ENCODE data around the gene CLNS1A. TPM values are rescaled to one million over a fixed set of nuclear protein-coding genes. Genes with fewer than 3 reads are reported as not detected.

The CLNS1A gene
- total RNA-seq, 4 donors from 2014 or later, result 87.9 to 177 (median 114) TPM

DNA sequence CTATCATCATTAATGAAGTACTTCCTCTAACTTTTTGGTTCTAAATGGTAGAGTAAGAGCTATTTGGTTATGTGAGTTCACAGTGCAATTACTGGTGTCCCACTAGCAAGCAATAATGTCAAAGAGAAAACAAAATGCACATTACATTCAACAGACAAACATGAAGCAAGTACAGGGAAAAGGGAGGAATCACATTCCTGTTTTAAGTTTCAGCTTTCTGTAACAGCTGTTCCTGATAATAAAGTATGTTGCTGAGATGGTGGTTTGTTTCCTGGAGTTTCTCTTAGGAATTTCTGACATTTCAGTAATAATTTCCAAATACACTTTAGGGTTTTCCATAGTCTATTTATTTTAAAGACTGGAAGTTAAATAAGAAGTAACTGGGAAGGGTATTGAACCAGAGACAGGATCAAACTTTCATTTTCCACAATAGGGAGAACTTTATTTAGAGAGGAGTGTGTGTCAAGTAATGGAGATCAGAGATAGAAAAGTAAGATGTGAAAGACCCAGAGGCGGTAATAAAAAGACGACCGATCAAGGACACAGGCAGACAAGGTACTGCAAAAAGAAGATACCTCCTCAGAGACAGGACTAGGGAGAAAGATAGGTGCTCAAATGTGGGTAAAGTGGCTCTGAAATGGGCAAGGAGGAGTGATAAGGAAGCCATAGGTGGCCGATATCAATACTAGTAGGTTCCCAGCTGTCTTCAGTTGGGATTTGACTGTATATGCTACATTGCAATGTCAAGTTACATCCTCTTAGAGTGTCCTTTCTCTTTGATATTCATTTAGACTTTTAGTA, 20.8 kb upstream of the CLNS1A start:
- H3K27ac ChIP-seq, result no peak overlapping the region
- H3K4me1 ChIP-seq, result no peaks in the 10 kb centered on the region
- H3K4me3 ChIP-seq, result no peak overlapping the region
- H3K27me3 ChIP-seq, result no peaks in the 10 kb centered on the region
- TF ChIP-seq, protein P1, sequence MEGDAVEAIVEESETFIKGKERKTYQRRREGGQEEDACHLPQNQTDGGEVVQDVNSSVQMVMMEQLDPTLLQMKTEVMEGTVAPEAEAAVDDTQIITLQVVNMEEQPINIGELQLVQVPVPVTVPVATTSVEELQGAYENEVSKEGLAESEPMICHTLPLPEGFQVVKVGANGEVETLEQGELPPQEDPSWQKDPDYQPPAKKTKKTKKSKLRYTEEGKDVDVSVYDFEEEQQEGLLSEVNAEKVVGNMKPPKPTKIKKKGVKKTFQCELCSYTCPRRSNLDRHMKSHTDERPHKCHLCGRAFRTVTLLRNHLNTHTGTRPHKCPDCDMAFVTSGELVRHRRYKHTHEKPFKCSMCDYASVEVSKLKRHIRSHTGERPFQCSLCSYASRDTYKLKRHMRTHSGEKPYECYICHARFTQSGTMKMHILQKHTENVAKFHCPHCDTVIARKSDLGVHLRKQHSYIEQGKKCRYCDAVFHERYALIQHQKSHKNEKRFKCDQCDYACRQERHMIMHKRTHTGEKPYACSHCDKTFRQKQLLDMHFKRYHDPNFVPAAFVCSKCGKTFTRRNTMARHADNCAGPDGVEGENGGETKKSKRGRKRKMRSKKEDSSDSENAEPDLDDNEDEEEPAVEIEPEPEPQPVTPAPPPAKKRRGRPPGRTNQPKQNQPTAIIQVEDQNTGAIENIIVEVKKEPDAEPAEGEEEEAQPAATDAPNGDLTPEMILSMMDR (IDR thresholded peaks at IDR 0.05), result no peak
- TF ChIP-seq POLR2A (IDR thresholded peaks at IDR 0.05), result no peak
- H3K36me3 ChIP-seq, result no peaks in the 10 kb centered on the region
- H3K9me3 ChIP-seq, result no peaks in the 10 kb centered on the region
- intact Hi-C loops (cut with DNase I; ENCODE audit: low total_unique reads), result no loop called here
- no peak for DNase-seq

DNA sequence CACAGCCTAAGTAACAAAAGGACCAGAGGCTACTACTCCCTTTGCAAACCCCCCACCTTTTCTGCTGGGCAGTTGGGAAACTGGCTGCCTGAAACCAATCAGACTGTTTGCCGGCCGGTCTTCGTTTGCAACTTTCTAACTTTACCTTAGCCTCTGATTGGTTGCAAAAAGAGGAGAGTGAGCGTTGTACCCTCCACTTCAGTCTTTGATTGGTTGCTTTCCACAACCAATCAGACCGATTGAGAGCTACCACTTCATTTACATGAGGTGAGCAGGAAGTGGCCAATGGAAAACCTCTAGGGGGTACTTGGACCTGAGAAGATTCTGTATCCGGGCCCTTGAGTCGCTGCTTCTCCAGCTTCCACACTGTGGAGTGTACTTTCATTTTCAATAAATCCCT, 18.8 kb upstream of the CLNS1A start:
- no peaks in the 10 kb centered on the region for H3K27me3 ChIP-seq
- intact Hi-C loops (cut with DNase I; ENCODE audit: low total_unique reads), result no loop called here
- TF ChIP-seq, protein P1 (IDR thresholded peaks at IDR 0.05), result no peak
- no peak for TF ChIP-seq POLR2A (IDR thresholded peaks at IDR 0.05)
- H3K4me1 ChIP-seq, result no peaks in the 10 kb centered on the region
- H3K36me3 ChIP-seq, result no peaks in the 10 kb centered on the region
- no peaks in the 10 kb centered on the region for H3K9me3 ChIP-seq
- DNase-seq, result no peak
- H3K4me3 ChIP-seq, result no peak overlapping the region
- H3K27ac ChIP-seq, result no peak overlapping the region

GRCh38 chr11:77654770-77655434, 17.3 kb upstream of the CLNS1A start:
- Histone ChIP-seq H3K4me3 (no peak overlapping the region), H3K4me1 (no peaks in the 10 kb centered on the region), H3K9me3 (no peaks in the 10 kb centered on the region), H3K27ac (no peak overlapping the region), H3K36me3 (no peaks in the 10 kb centered on the region), H3K27me3 (no peaks in the 10 kb centered on the region)
- no peak for DNase-seq
- intact Hi-C loops (cut with DNase I; ENCODE audit: low total_unique reads), result no loop called here
- no peak for TF ChIP-seq POLR2A (IDR thresholded peaks at IDR 0.05)
- TF ChIP-seq, protein P1 (IDR thresholded peaks at IDR 0.05), result no peak

DNA sequence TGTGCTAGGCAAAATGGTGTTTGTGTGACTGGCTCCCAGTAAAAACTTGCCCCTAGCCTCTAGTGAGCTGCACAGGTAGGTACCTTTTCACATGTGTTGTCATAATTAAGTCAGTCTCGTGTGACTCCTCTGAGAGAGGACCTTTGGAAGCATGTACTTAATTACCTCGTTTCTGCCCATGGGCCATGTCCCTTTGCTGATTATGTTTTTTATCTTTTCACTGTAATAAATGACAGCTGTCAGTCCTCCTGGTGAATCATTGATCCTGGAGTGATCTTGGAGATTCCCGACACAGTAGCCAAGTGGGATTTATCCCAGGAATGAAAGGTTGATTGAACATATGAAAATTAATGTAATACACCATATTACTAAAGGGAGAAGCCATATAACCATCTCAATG, 12.5 kb upstream of the CLNS1A start:
- H3K27ac ChIP-seq, result no peak overlapping the region
- no peaks in the 10 kb centered on the region for H3K4me1 ChIP-seq
- H3K4me3 ChIP-seq, result no peak overlapping the region
- intact Hi-C loops (cut with DNase I; ENCODE audit: low total_unique reads), result no loop called here
- no peaks in the 10 kb centered on the region for H3K27me3 ChIP-seq
- H3K36me3 ChIP-seq, result no peaks in the 10 kb centered on the region
- TF ChIP-seq POLR2A (IDR thresholded peaks at IDR 0.05), result no peak
- TF ChIP-seq, protein P1 (IDR thresholded peaks at IDR 0.05), result no peak
- H3K9me3 ChIP-seq, result no peaks in the 10 kb centered on the region
- DNase-seq, result no peak

DNA sequence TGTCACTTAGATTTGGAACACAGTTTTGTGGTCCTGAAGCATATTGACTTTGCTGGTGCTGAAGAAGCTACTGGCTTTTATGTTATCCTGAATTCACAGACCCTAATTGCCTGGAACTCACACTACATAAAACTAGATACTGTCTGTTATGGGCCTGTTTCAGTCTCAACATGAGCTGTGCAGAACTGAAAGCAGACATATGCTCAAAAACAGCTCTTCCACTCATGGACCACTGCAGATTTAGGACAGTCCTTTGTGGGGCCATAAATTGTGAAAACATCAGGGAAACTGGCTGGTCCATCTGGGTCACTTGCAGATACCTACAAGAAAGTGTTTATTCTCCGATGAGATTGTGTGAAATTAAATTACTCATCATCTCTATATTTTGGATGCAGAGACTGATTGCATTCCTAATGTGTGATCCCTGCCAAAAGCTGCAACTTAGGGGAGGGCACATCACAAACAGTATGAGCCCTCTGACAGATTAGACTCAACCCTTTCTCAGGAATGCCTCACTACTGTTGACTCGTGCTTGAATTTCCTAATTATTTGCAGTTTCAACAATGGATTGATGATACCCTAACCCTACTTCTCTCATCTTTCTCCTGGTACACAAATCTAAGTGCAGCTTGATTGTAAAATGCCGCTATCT, 10.2 kb upstream of the CLNS1A start:
- DNase-seq, result no peak
- no peaks in the 10 kb centered on the region for H3K36me3 ChIP-seq
- H3K4me3 ChIP-seq, result no peak overlapping the region
- no peaks in the 10 kb centered on the region for H3K9me3 ChIP-seq
- intact Hi-C loops (cut with DNase I; ENCODE audit: low total_unique reads), result no loop called here
- no peaks in the 10 kb centered on the region for H3K27me3 ChIP-seq
- no peak overlapping the region for H3K27ac ChIP-seq
- TF ChIP-seq, protein P1 (IDR thresholded peaks at IDR 0.05), result no peak
- TF ChIP-seq POLR2A (IDR thresholded peaks at IDR 0.05), result no peak
- H3K4me1 ChIP-seq, result no peaks in the 10 kb centered on the region
